ENCODE results near the gene PGAP2.

- TF ChIP-seq CTCF (IDR thresholded peaks at IDR 0.05) (no peak), EP300 (IDR thresholded peaks at IDR 0.05) (no peak)
These were observed 8.5 kb upstream of the PGAP2 start for GRCh38 chr11:3799873-3800272.

All from ovary (tissue), 3 donors.